Esophagus squamous epithelium (tissue), 5 donors: ENCODE results near the gene SLC46A2. TPM values are rescaled to one million over a fixed set of nuclear protein-coding genes. Genes with fewer than 3 reads are reported as not detected.

Experiments
- DNase-seq: peaks from one replicate; lab custom pipeline; 2025; lab: John Stamatoyannopoulos, UW
- H3K27ac ChIP-seq, 4 donors: fragments of 200-600 bp; sonication (generic); one replicate each; pipeline ENCODE4 v1.5.1; 2016 to 2019; ENCODE audit warnings: mild to moderate bottlenecking in 1 of 4
- H3K27me3 ChIP-seq, 4 donors: fragments of 200-600 bp; sonication (generic); 1 replicate in 3 of 4; 2 replicates in 1 of 4; pipeline versions ENCODE4 v1.5.1 to v1.6.0; 2017 to 2021; ENCODE audit warnings: antibody characterized with exemption in 1 of 4
- H3K36me3 ChIP-seq, 3 donors: fragments of 200-600 bp; sonication (generic); one replicate each; pipeline ENCODE4 v1.5.1; 2016 to 2019
- H3K4me1 ChIP-seq, 3 donors: fragments of 200-600 bp; sonication (generic); one replicate each; pipeline ENCODE4 v1.5.1; 2017 to 2019
- H3K4me3 ChIP-seq, 4 donors: fragments of 200-600 bp; sonication (generic); 1 replicate in 3 of 4; 2 replicates in 1 of 4; pipeline ENCODE4 v1.5.1; 2016 to 2019; ENCODE audit warnings: mild to moderate bottlenecking in 2 of 4, moderate library complexity in 1 of 4
- H3K9me3 ChIP-seq, 3 donors: fragments of 200-600 bp; sonication (generic); one replicate each; pipeline ENCODE4 v1.5.1; 2016 to 2019
- CTCF ChIP-seq, 6 experiments: fragments of 450-650 bp in 4 of 6; fragments of 200-600 bp in 2 of 6; sonication (generic) in 2 of 6; IDR thresholded peaks; one replicate each; pipeline ENCODE4 v1.5.1; 2016 to 2019; ENCODE audit warnings: antibody characterized with exemption in 6 of 6, mild to moderate bottlenecking in 4 of 6, moderate library complexity in 4 of 6
- POLR2A ChIP-seq, 4 donors: fragments of 450-650 bp; IDR thresholded peaks; one replicate each; pipeline ENCODE4 v1.6.1; 2017; ENCODE audit warnings: antibody characterized with exemption in 4 of 4, mild to moderate bottlenecking in 4 of 4, moderate library complexity in 3 of 4
- WGBS, 2 donors: methylation state at CpG; one replicate each; pipeline ENCODE4 v1.1.5; 2018; 5-methylcytosine and 5-hydroxymethylcytosine counted together
- intact Hi-C: fragments of 100-400 bp; cut with DNase I; formaldehyde crosslinking; loops from one replicate; pipeline ENCODE4 v1.15.0; 2022
- total RNA-seq, 4 donors: library from RNA; depleted of rRNA; stranded (reverse); fragments of >200 nt; gene quantifications; one replicate each; pipeline ENCODE4 v1.1.0, GENCODE V29; 2016
- donor health status: DM: yes; HTN: yes; CAD: no.

SLC46A2 gene
- total RNA-seq, 4 donors from 2014 or later: 0.09 to 1.6 (median 0.57) TPM

- Histone ChIP-seq H3K27me3 (no peaks in the 10 kb centered on the region), H3K9me3 (no peaks in the 10 kb centered on the region), H3K36me3 (peaks cover 0 to 15% (median 0%) of the 10 kb centered on the region in 3 donors), H3K4me3 (no peak overlapping the region), H3K27ac (no peak overlapping the region), H3K4me1 (peaks cover 0 to 21% (median 0%) of the 10 kb centered on the region in 3 donors)
- TF ChIP-seq CTCF (IDR thresholded peaks at IDR 0.05) (no peak), POLR2A (IDR thresholded peaks at IDR 0.05) (no peak)
- intact Hi-C loops: no loop called here
- DNase-seq: no peak
- WGBS, 2 donors: 89 to 100% methylated on average over 3 to 6 of the region's 6 CpGs
Measured at GRCh38 chr9:112858005-112858404, 32.7 kb downstream of the SLC46A2 start.

DNA sequence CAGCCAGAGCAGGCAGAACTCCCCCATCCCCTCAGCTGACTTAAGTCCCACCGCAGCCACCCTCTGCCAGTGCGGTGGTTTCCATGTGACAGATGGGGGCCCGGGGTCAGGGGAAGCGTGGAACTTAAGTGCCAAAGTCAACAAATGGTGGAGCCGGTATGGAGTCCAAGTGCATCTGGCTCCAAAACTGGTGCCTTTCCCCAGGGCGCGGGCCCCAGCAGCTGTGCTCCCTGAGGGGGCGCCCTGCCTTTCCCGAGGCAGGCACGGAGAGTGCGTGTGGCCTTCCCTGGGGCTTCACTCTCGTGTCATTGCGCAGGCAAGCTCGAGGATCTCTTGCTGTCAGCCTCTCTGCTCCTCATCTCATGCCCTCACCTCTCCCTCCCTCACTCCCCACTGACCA lies 33.8 kb downstream of the SLC46A2 start:
- no peak overlapping the region for H3K27ac ChIP-seq
- peaks cover 0 to 27% (median 0%) of the 10 kb centered on the region in 3 donors for H3K36me3 ChIP-seq
- H3K4me1 ChIP-seq: peaks cover 0 to 21% (median 0%) of the 10 kb centered on the region in 3 donors
- H3K4me3 ChIP-seq: no peak overlapping the region
- no peaks in the 10 kb centered on the region for H3K27me3 ChIP-seq
- WGBS, 2 donors: 86 to 90% methylated on average over 7 to 12 of the region's 14 CpGs
- no peaks in the 10 kb centered on the region for H3K9me3 ChIP-seq
- TF ChIP-seq POLR2A (IDR thresholded peaks at IDR 0.05) (no peak), CTCF (IDR thresholded peaks at IDR 0.05) (no peak)
- no peak for DNase-seq
- intact Hi-C loops: no loop called here

- DNase-seq: no peak
- Histone ChIP-seq H3K4me1 (peaks cover 0 to 17% (median 0%) of the 10 kb centered on the region in 3 donors), H3K4me3 (no peak overlapping the region), H3K27me3 (no peaks in the 10 kb centered on the region), H3K36me3 (peaks cover 0 to 33% (median 0%) of the 10 kb centered on the region in 3 donors), H3K9me3 (no peaks in the 10 kb centered on the region), H3K27ac (no peak overlapping the region)
- TF ChIP-seq POLR2A (IDR thresholded peaks at IDR 0.05): no peak
- no peak for TF ChIP-seq CTCF (IDR thresholded peaks at IDR 0.05)
- WGBS, 2 donors: 88 to 92% methylated on average over 8 of the region's 8 CpGs
- intact Hi-C loops: no loop called here
Measured at GRCh38 chr9:112856200-112856599, 34.5 kb downstream of the SLC46A2 start.

- Histone ChIP-seq H3K4me3 (no peak overlapping the region), H3K27ac (no peak overlapping the region), H3K9me3 (no peaks in the 10 kb centered on the region), H3K4me1 (peaks cover 0 to 7% (median 0%) of the 10 kb centered on the region in 3 donors), H3K27me3 (no peaks in the 10 kb centered on the region), H3K36me3 (peaks cover 0 to 44% (median 0%) of the 10 kb centered on the region in 3 donors)
- DNase-seq: no peak
- intact Hi-C loops: no loop called here
- TF ChIP-seq POLR2A (IDR thresholded peaks at IDR 0.05): no peak
- TF ChIP-seq CTCF (IDR thresholded peaks at IDR 0.05): no peak
- 87 to 89% methylated on average over 6 to 10 of the region's 10 CpGs for WGBS, 2 donors
Measured at GRCh38 chr9:112854657-112855056, 36.0 kb downstream of the SLC46A2 start.

- no peak overlapping the region for H3K4me3 ChIP-seq
- H3K9me3 ChIP-seq: no peaks in the 10 kb centered on the region
- intact Hi-C loops: no loop called here
- no peak for DNase-seq
- peaks cover 0 to 7% (median 0%) of the 10 kb centered on the region in 3 donors for H3K4me1 ChIP-seq
- 65 to 85% methylated on average over 5 to 13 of the region's 13 CpGs for WGBS, 2 donors
- H3K36me3 ChIP-seq: peaks cover 0 to 44% (median 0%) of the 10 kb centered on the region in 3 donors
- TF ChIP-seq CTCF (IDR thresholded peaks at IDR 0.05) (no peak), POLR2A (IDR thresholded peaks at IDR 0.05) (no peak)
- H3K27ac ChIP-seq: no peak overlapping the region
- no peaks in the 10 kb centered on the region for H3K27me3 ChIP-seq
Measured at GRCh38 chr9:112853882-112854585, 36.6 kb downstream of the SLC46A2 start.
